ENCODE data around the gene GJA4.

- no peak for TF ChIP-seq POLR2A (IDR thresholded peaks at IDR 0.05)
- TF ChIP-seq CTCF (IDR thresholded peaks at IDR 0.05): no peak
These were observed 46.9 kb downstream of the GJA4 start for GRCh38 chr1:34839526-34840305.

All from sigmoid colon (tissue), 3 donors.